ENCODE results near the gene TH. TPM values are rescaled to one million over a fixed set of nuclear protein-coding genes. Genes with fewer than 3 reads are reported as not detected.
"Not testable (repeated sequence)": the region's sequence is repeated elsewhere in the genome, so short reads cannot be mapped to it uniquely, and the experiment has no call there.

TH gene
- total RNA-seq, 1 experiment from 2014 or later = not detected

GRCh38 chr11:2130881-2131352, 40.7 kb downstream of the TH start:
- DNase-seq (ENCODE audit: low read depth) = no peak

GRCh38 chr11:2129699-2130366, 41.8 kb downstream of the TH start:
- DNase-seq (ENCODE audit: low read depth) = no peak

DNA sequence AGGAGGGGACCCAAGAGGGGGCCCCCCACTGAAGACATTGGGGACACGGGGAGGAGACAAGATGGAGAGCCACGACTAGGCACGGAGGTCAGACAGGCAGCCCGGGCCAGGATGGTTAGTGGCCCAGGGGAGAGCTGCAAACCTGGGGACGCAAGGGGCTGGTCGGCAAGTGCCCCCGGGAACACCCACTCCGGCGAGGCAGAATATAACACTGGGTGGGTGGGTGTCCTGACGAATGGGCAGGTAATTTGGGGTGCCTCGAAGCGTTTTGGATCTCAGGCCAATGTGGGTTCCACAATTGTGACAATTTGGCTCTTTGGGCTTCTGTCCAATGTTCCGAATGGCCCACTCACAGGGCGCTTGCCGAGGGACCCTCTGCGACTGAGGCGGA, 42.3 kb downstream of the TH start:
- DNase-seq (ENCODE audit: low read depth) = no peak

DNA sequence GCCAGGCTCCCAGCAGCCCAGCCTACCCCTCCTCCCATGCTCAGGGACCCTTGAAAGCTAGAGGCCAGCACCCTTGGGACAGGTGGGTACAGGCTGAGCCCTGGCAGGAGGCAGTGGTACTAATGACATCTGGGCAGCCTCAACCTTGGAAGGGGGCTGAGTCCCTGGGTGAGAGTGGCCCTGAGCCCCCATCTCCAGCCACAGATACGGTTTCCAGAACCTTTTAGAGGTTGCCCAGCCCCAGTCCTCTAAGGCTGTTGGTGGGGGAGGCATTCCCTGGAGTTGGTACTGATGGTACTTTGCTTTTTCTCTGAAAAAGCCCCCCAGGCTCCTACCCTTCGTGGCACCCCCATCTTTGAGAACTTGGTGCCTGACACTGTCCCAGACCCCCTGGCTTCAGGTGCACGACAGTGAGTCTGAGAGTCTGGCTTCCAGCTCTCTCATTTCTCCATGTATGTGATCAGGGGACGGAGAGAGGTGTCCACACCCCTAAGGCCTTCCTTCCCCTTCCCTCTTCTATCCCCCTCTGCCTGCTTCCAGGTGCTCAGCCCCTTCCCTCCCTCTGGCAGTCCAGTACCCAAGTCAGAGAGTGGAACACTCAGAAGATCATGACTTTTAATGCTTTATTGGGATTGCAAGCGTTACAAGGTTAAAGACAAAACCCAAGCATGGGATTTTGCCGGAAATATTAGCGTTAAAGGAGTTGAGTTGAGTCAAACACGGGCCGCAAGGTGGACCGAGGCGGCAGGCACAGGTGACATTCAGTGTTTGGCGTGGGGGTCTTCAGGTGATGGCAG, 42.9 kb downstream of the TH start:
- no peak for DNase-seq (ENCODE audit: low read depth)

DNA sequence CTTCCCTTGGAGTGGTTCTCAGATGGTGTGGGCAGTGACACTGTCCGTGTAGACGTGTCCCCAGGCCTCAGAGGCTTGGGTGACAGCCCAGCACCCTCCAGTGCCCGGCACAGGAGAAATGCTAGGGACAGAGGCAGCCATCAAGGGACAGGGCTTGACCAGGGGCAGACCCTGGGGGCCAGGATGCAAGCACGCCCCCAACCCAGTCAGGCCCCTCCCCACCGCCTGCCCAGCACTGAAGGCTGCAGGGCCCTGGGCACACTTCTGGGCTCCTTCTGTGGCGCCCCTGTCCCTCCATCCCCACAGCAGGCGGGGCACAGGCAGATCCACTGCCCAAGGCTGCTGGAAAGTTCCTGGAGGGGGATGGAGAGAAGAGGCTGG, 43.5 kb downstream of the TH start:
- no peak for DNase-seq (ENCODE audit: low read depth)

DNA sequence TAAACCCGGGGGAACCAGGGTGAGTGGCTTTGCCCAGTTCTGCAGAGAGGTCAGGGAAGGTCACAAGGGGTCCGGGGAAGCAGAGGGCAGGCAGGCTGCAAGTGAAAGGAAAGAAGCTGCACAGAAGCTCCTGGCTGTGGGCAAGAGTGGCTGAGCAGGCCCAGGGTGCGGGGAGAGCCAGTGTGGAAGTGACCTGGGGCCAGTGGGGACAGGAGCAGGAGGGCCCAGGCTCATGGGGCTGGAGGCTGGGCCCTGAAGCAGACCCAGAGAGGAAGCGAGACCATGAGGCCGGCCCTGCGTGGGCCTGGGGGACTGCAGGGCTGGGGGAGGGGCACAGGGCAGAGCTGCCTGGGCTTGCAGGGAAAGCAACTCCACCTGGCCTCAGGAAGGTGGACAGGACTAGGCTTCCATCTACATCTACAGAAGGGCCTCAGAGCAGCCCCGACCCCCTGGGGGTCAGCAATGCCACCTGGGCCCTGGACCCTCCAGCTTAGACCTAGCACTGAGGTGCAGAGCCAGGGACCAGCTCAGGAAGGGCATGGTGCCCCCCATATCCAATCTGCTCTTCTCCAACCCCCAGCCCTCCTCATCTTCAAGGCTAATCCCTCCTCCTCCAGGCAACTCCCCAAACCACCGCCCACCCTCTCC, 44.0 kb downstream of the TH start:
- no peak for DNase-seq (ENCODE audit: low read depth)

- no peak for DNase-seq (ENCODE audit: low read depth)
These were observed 45.0 kb downstream of the TH start for GRCh38 chr11:2126520-2127085.

DNA sequence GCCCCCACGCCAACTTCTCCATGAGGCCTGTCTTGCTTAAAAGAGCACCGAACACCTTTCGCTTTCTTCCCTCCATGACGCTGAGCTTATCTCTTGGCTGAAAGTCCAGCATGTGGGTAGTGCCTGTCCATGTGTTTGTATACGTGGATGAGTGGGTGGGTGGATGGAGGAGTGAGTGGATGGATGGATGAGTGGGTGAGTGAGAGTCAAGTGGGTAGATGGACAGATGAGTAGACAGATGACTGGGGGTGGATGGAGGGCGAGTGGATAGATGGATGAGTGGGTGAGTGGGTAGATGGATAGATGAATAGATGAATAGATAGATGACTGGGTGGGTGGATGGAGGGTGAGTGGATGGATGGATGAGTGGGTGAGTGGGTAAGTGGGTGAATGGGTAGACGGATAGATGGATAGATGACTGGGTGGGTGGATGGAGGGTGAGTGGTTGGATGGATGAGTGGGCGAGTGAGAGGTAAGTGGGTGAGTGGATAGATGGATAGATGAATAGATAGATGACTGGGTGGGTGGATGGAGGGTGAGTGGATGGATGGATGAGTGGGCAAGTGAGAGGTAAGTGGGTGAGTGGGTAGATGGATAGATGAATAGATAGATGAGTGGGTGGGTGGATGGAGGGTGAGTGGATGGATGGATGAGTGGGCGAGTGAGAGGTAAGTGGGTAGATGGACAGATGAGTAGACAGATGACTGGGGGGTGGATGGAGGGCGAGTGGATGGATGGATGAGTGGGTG, 46.7 kb downstream of the TH start:
- not testable (repeated sequence) for DNase-seq (ENCODE audit: low read depth)

- DNase-seq (ENCODE audit: low read depth) = no peak
These were observed 48.0 kb downstream of the TH start for GRCh38 chr11:2123628-2123960.

- DNase-seq (ENCODE audit: low read depth) = no peak
These were observed 48.5 kb downstream of the TH start for GRCh38 chr11:2122907-2123627.

- DNase-seq (ENCODE audit: low read depth) = peak; percentile 74
These were observed 49.3 kb downstream of the TH start for GRCh38 chr11:2122222-2122906.

- DNase-seq (ENCODE audit: low read depth) = no peak
These were observed 50.1 kb downstream of the TH start for GRCh38 chr11:2121227-2122130.

DNA sequence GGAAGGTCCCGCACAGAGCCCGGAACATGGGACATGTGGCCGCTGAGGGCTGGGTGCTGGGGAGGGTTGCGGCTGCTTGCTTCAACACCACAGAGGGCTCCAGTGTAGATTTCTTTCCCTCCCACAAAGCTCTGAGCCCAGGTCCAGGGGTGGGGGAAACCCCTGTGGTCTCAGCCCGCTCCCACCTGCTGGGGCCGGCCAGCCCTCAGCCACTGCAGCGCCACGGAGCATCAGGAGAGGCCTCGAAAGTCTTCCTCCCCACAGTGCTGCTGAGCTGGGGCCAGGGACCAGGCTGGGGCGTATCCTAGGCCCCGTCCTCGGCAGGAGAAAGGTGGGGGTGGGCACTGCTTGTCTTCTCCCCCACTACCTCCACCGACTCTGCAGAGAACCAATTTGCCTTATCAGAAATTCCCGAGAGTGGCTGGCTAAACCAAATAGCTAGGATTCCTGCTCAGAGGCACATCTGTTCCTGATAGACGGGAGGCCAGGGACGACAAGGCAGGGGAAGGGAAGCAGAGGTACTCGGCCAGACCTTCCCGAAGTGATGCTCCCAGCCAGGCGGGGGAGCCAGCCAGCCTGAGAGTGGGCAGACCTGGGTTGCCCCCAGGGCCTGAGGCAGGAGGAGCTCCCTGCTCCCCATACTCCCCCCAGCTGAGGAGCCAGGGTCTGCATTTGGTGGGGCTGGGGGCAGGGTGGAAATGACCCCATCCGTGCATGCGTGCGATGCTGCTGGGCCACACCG, 51.1 kb downstream of the TH start:
- no peak for DNase-seq (ENCODE audit: low read depth)

DNA sequence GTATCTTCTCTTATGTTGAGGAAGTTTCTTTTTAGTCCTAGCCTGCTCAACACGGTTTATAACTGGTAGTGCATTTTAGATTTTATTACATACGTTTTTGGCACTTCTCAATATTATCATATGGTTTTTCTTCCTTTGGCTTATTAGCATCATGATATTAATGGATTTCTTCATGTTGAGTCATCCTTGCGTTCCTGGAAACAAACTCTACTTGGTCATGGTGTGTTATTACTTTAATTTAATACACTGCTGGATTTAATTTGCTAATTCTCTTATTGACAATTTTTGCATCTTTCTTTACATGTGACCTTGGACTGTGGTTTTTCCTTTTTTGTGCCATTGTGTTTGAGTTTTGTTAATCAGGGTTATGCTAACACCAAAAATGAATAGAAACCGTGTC, 52.9 kb downstream of the TH start:
- DNase-seq (ENCODE audit: low read depth) = no peak

GRCh38 chr11:2116680-2117079, 54.9 kb downstream of the TH start:
- DNase-seq (ENCODE audit: low read depth) = no peak

- DNase-seq (ENCODE audit: low read depth) = no peak
These were observed 56.3 kb downstream of the TH start for GRCh38 chr11:2115308-2115707.

DNA sequence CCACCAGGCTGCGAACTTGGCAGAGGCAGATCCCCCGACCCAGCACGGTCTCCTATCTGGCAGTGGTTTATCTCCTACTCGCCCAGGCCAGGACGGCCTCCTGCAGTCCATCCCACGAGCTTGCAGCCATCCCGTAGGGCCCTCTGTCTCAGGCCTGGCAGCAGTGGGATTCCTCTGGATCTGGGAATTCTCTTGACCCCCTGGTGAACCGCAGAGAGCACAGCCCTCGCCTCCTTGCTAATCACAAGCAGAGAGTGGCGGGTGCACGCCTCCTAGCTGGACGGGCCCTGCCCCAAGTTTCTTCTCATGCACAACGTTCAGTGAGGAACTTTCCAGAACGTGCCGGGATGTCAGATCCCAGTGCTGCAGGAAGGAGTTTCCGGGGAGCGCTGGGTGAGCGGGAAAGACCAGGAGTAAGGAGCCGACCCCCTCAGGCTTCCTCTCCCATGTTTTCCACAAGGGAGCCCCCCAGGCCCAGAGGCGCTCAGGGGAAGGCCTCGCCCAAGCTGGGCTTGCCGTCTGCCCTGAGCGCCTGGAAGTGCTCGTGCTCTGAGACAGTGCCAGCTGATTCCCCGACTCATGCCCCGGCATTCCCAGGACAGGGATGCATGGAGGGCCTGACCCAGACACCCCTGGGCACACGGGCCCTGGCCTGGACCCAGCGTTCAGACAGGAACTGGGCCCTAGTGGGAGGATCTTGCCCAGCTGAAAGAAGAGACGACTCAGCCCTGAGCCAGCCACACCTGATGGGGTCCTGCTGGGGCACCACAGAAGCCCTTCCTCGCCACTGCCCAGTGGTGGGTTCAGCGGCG, 57.0 kb downstream of the TH start:
- DNase-seq (ENCODE audit: low read depth) = no peak
